DOHH2 (cell line): Measurements from ENCODE around the gene CXCR5.

ENCODE experiments used
- H3F3A ChIP-seq: fragments of 200-600 bp; sonication (generic), shearing (Covaris generic); 2 replicates; pipeline ENCODE4 v1.6.0; 2016; ENCODE audit warnings: antibody characterized with exemption, mild to moderate bottlenecking; ENCODE audit not compliant: control insufficient read depth, insufficient read depth
- H3K27ac ChIP-seq: fragments of 200-600 bp; sonication (generic); 2 replicates; pipeline ENCODE4 v1.5.1; 2014; ENCODE audit warnings: low read depth, mild to moderate bottlenecking, low read length, moderate library complexity
- H3K27me3 ChIP-seq: fragments of 200-600 bp; sonication (generic); 2 replicates; pipeline ENCODE4 v1.6.1; 2014; ENCODE audit warnings: mild to moderate bottlenecking, low read length, mixed read lengths; ENCODE audit not compliant: control insufficient read depth
- H3K36me3 ChIP-seq: fragments of 200-600 bp; sonication (generic); 2 replicates; pipeline ENCODE4 v1.6.1; 2014; ENCODE audit warnings: mild to moderate bottlenecking, low read length, moderate library complexity, mixed read lengths; ENCODE audit not compliant: control insufficient read depth
- H3K4me1 ChIP-seq: fragments of 200-600 bp; sonication (generic); 2 replicates; pipeline ENCODE4 v1.6.1; 2014; ENCODE audit warnings: mild to moderate bottlenecking, low read length, mixed read lengths; ENCODE audit not compliant: control insufficient read depth
- H3K4me2 ChIP-seq: fragments of 200-600 bp; sonication (generic); 2 replicates; pipeline ENCODE4 v1.6.0; 2014; ENCODE audit warnings: mild to moderate bottlenecking, low read length, moderate library complexity
- H3K4me3 ChIP-seq: fragments of 200-600 bp; sonication (generic); 2 replicates; pipeline ENCODE4 v1.5.1; 2014; ENCODE audit warnings: mild to moderate bottlenecking, low read length, mixed read lengths
- H3K79me2 ChIP-seq: fragments of 200-600 bp; sonication (generic); 2 replicates; pipeline ENCODE4 v1.6.1; 2014; ENCODE audit warnings: mild to moderate bottlenecking, low read length, mixed read lengths; ENCODE audit not compliant: control insufficient read depth
- H3K9me2 ChIP-seq: fragments of 200-600 bp; sonication (generic); replicated peaks from 2 replicates; pipeline ENCODE4 v1.6.1; 2014; ENCODE audit warnings: mild to moderate bottlenecking, low read length, mixed read lengths; ENCODE audit not compliant: control insufficient read depth
- H3K9me3 ChIP-seq: fragments of 200-600 bp; sonication (generic); 2 replicates; pipeline ENCODE4 v1.6.1; 2014; ENCODE audit warnings: antibody characterized with exemption, low read length, mixed read lengths; ENCODE audit not compliant: control insufficient read depth, insufficient read depth
- H4K20me1 ChIP-seq: fragments of 200-600 bp; sonication (generic); 2 replicates; pipeline ENCODE4 v1.6.0; 2014; ENCODE audit warnings: low read depth, mild to moderate bottlenecking, antibody characterized with exemption, low read length, moderate library complexity; ENCODE audit not compliant: control insufficient read depth, insufficient read depth
- CTCF ChIP-seq: fragments of 200-600 bp; sonication (generic); IDR thresholded peaks from one replicate; pipeline ENCODE4 v1.5.1; 2014; ENCODE audit warnings: antibody characterized with exemption, mild to moderate bottlenecking, low read depth, low read length; ENCODE audit not compliant: poor library complexity, severe bottlenecking
- EZH2phosphoT487 ChIP-seq: fragments of 200-600 bp; sonication (generic); IDR thresholded peaks from 2 replicates; pipeline ENCODE4 v1.6.1; 2017; ENCODE audit warnings: borderline replicate concordance, mild to moderate bottlenecking, antibody characterized with exemption, low read length, moderate library complexity, mixed read lengths

The CXCR5 gene

GRCh38 chr11:118883368-118884071, at the start of gene CXCR5:
Gene CXCR5 (plus strand): TSS chr11:118883892. CDS start chr11:118883942, 50 bp downstream.
- Histone ChIP-seq H3K9me3 (no peaks in the 10 kb centered on the region), H3K36me3 (peaks cover 47% of the 10 kb centered on the region), H3K4me1 (peaks cover 68% of the 10 kb centered on the region), H3K9me2 (no peaks in the 10 kb centered on the region), H4K20me1 (peaks cover 23% of the 10 kb centered on the region; the same call in 1 of the 2 replicates), H3K27me3 (no peaks in the 10 kb centered on the region), H3K27ac (peak within 1 kb of the TSS; percentile 99), H3K4me3 (peak within 1 kb of the TSS; percentile 97), H3K4me2 (peak within 1 kb of the TSS; percentile 99), H3F3A (peaks cover 34% of the 10 kb centered on the region), H3K79me2 (peaks cover 61% of the 10 kb centered on the region)
- no peak for TF ChIP-seq EZH2phosphoT487
- peak; percentile 5 for TF ChIP-seq CTCF

- Histone ChIP-seq H3F3A (peaks cover 3% of the 10 kb centered on the region), H4K20me1 (no peaks in the 10 kb centered on the region), H3K27ac (no peak overlapping the region), H3K9me3 (no peaks in the 10 kb centered on the region), H3K9me2 (no peaks in the 10 kb centered on the region), H3K4me2 (no peak overlapping the region), H3K4me3 (no peak overlapping the region), H3K27me3 (no peaks in the 10 kb centered on the region), H3K79me2 (no peaks in the 10 kb centered on the region), H3K36me3 (no peaks in the 10 kb centered on the region), H3K4me1 (peaks cover 35% of the 10 kb centered on the region)
- TF ChIP-seq CTCF = no peak
- no peak for TF ChIP-seq EZH2phosphoT487
These were observed 49.2 kb upstream of the CXCR5 start for GRCh38 chr11:118834427-118835028.

- Histone ChIP-seq H3K4me1 (peaks cover 35% of the 10 kb centered on the region), H3K9me2 (no peaks in the 10 kb centered on the region), H4K20me1 (no peaks in the 10 kb centered on the region), H3F3A (peaks cover 3% of the 10 kb centered on the region), H3K4me2 (no peak overlapping the region), H3K79me2 (no peaks in the 10 kb centered on the region), H3K27ac (no peak overlapping the region), H3K9me3 (no peaks in the 10 kb centered on the region), H3K27me3 (no peaks in the 10 kb centered on the region), H3K36me3 (no peaks in the 10 kb centered on the region), H3K4me3 (no peak overlapping the region)
- TF ChIP-seq EZH2phosphoT487 (no peak), CTCF (no peak)
These were observed 45.8 kb upstream of the CXCR5 start for GRCh38 chr11:118837868-118838267.
